Adrenal gland (tissue), 12 donors: ENCODE results near the gene AP1AR. TPM values are rescaled to one million over a fixed set of nuclear protein-coding genes. Genes with fewer than 3 reads are reported as not detected.

Experiments used
- DNase-seq, 7 donors: peaks; one replicate each; pipeline ENCODE4 v3.0.0-alpha.2; 2019 to 2020
- H3K27ac ChIP-seq, 5 donors: fragments of 200-600 bp; sonication (generic) in 4 of 5; 1 replicate in 3 of 5; 2 replicates in 2 of 5; pipeline versions ENCODE4 v1.5.1 to v1.8.0; 2016 to 2020; ENCODE audit warnings: mild to moderate bottlenecking in 1 of 5
- H3K27me3 ChIP-seq: fragments of 200-600 bp; 2 replicates; pipeline ENCODE4 v1.8.0; 2021
- H3K36me3 ChIP-seq, 2 donors: fragments of 200-600 bp; replicated peaks in 1 of 2; 1 replicate in 1 of 2; 2 replicates in 1 of 2; pipeline versions ENCODE4 v1.5.1 to v1.8.0; 2018 to 2022
- H3K4me1 ChIP-seq, 2 donors: fragments of 200-600 bp; replicated peaks in 1 of 2; 1 replicate in 1 of 2; 2 replicates in 1 of 2; pipeline versions ENCODE4 v1.5.1 to v1.8.0; 2018 to 2021
- H3K4me3 ChIP-seq, 4 donors: fragments of 200-600 bp; sonication (generic) in 3 of 4; one replicate each; pipeline ENCODE4 v1.5.1; 2016 to 2018
- H3K9me3 ChIP-seq, 3 donors: fragments of 200-600 bp; sonication (generic) in 1 of 3; replicated peaks in 1 of 3; 1 replicate in 2 of 3; 2 replicates in 1 of 3; pipeline versions ENCODE4 v1.5.1 to v1.8.0; 2016 to 2021
- POLR2A ChIP-seq, 2 donors: fragments of 450-650 bp; IDR thresholded peaks; one replicate each; pipeline ENCODE4 v1.6.1; 2017; ENCODE audit warnings: antibody characterized with exemption in 2 of 2, mild to moderate bottlenecking in 2 of 2, moderate library complexity in 1 of 2
- WGBS, 4 donors: extraction: QIAGEN DNeasy Blood & Tissue Kit in 2 of 4; methylation state at CpG; one replicate each; pipeline versions ENCODE4 v1.1.5 to v1.1.7; 2013 to 2017; 5-methylcytosine and 5-hydroxymethylcytosine counted together
- intact Hi-C, 2 donors: fragments of 100-400 bp; cut with DNase I; formaldehyde crosslinking; loops; one replicate each; pipeline versions ENCODE4 v1.14.1 to v1.15.0; 2022 to 2023
- polyA plus RNA-seq, 3 donors: library from polyadenylated mRNA; stranded (reverse); fragments of 200-250 nt in 2 of 3; fragments of 350-450 nt in 1 of 3; fragmentation: Illumina TruSeq in 1 of 3; extraction: RNeasy Lipid Tissue Mini Kit (QIAGEN cat#74804) in 1 of 3; gene quantifications; one replicate each; pipeline ENCODE4 v1.2.3, GENCODE V29; 2013 to 2014
- total RNA-seq, 9 donors: library from RNA; depleted of rRNA in 4 of 9; stranded (reverse); fragments of >200 nt in 4 of 9; fragments of 120-200 nt in 1 of 9; fragmentation: NEBNext Ultra II Directional in 1 of 9; extraction: Animal tissue kit (Norgen Biotek cat#: 25700) in 1 of 9; gene quantifications; one replicate each; pipeline versions ENCODE4 v1.1.0 to v1.2.4, GENCODE V29; 2013 to 2023
- TF ChIP-seq, protein P1 (sequence below), 6 experiments: fragments of 450-650 bp in 4 of 6; fragments of 200-600 bp in 2 of 6; sonication (generic) in 1 of 6; IDR thresholded peaks; 1 replicate in 5 of 6; 2 replicates in 1 of 6; pipeline versions ENCODE4 v1.5.1 to v1.8.0; 2016 to 2021; ENCODE audit warnings: antibody characterized with exemption in 6 of 6, mild to moderate bottlenecking in 2 of 6, moderate library complexity in 1 of 6
- donor health status: healthy with polysubstance abuse.
- donor health status: Bipolar disorder and iron deficiency.
- donor health status: DM: yes; HTN: yes; CAD: no.
- donor health status: DM: no; HTN: no; CAD: no.
- donor health status: DM: no; HTN: no; CAD: no.
- donor health status: DM: yes; HTN: yes; CAD: no.

AP1AR gene
- total and polyA plus RNA-seq, 12 donors = 7.3 to 30.1 (median 19.6) TPM

DNA sequence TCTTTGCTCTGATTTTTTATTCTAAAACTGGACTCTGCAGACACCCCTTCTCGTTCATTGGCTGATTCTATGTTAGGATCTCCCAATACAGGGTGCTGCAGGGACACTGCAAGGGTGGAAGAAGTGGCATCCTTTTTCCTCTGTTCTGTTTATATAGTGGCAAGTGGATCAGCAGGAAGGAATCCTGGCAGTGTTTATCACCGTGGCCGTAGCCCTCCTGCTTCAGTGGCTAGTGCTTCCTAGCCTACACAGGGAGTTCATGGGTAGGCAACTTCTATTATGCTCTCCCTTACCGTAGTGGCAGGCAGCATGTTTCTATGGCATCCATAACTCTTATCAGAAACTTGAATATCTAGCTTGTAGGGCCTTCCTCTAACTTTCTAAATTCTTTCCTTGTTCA lies 6.4 kb upstream of the AP1AR start:
- intact Hi-C loops = no loop called here
- Histone ChIP-seq H3K27ac (no peak overlapping the region), H3K27me3 (no peaks in the 10 kb centered on the region), H3K4me3 (no peak overlapping the region), H3K9me3 (no peaks in the 10 kb centered on the region), H3K36me3 (no peaks in the 10 kb centered on the region), H3K4me1 (no peaks in the 10 kb centered on the region)
- 63 to 78% (median 71%) methylated on average over 4 of the region's 4 CpGs for WGBS, 4 donors
- no peak for TF ChIP-seq POLR2A (IDR thresholded peaks at IDR 0.05)
- TF ChIP-seq, protein P1, sequence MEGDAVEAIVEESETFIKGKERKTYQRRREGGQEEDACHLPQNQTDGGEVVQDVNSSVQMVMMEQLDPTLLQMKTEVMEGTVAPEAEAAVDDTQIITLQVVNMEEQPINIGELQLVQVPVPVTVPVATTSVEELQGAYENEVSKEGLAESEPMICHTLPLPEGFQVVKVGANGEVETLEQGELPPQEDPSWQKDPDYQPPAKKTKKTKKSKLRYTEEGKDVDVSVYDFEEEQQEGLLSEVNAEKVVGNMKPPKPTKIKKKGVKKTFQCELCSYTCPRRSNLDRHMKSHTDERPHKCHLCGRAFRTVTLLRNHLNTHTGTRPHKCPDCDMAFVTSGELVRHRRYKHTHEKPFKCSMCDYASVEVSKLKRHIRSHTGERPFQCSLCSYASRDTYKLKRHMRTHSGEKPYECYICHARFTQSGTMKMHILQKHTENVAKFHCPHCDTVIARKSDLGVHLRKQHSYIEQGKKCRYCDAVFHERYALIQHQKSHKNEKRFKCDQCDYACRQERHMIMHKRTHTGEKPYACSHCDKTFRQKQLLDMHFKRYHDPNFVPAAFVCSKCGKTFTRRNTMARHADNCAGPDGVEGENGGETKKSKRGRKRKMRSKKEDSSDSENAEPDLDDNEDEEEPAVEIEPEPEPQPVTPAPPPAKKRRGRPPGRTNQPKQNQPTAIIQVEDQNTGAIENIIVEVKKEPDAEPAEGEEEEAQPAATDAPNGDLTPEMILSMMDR (IDR thresholded peaks at IDR 0.05) = no peak
- no peak for DNase-seq

DNA sequence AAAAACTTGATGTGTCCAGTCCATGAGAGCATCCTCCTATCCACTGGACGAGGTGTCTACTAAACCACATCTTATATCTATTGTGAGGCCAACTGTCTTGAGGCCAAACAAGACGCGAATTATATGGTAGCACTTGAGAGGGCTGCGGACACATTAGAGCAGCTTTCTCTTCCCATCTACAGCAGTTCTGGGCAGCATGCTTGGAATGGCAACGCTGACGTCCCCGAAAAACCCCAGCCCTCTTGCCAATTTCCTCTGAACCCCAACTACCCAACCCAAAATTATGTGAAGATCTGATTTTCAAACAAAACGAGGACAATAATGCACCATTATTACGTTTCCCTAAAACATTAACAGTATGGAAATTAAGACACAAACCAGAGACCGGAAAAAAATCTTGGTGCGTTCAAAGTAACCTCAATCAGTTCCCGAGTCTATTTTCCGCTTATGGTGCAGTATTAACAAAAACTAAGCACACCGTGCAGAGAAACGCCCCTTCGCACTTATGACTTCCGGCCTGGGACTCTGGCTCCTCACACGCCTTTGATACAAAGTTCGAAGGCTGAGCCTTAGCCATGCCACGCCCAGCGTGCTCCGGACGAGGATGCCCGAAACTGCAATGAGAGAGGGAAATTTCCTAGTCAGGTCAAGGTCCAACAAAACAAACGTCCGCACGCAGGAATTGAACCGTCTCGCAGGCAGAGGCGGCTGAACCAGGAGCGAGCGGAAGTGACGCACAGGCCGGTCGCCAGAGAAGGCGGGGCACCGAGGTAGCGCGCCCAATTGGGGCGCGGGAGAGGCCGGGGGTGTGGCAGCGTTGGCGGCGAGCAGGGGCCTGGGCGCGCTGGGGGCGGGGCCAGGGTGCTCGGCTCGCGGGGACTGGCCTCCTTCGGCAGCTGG lies 458 bp upstream of the AP1AR start:
- Histone ChIP-seq H3K9me3 (no peaks in the 10 kb centered on the region), H3K27ac (peak overlapping the region; percentile 84 to 97 (median 95)), H3K36me3 (no peaks in the 10 kb centered on the region), H3K4me3 (peak overlapping the region in 3 of 4 donors; percentile 59 to 92 (median 81)), H3K4me1 (peaks cover 3 to 12% of the 10 kb centered on the region in 2 donors), H3K27me3 (no peaks in the 10 kb centered on the region)
- TF ChIP-seq, protein P1 (IDR thresholded peaks at IDR 0.05) = no peak
- TF ChIP-seq POLR2A (IDR thresholded peaks at IDR 0.05) = no peak
- DNase-seq = peak; percentile 97 to 98 (median 98)
- intact Hi-C loops = loop anchor here in 1 of 2 donors (10.0 kb wide), 1 partner anchor 86 kb away; the partner anchor contains the start of gene FAM241A
- 0 to 1% (median 1%) methylated on average over 19 to 52 of the region's 52 CpGs for WGBS, 4 donors

DNA sequence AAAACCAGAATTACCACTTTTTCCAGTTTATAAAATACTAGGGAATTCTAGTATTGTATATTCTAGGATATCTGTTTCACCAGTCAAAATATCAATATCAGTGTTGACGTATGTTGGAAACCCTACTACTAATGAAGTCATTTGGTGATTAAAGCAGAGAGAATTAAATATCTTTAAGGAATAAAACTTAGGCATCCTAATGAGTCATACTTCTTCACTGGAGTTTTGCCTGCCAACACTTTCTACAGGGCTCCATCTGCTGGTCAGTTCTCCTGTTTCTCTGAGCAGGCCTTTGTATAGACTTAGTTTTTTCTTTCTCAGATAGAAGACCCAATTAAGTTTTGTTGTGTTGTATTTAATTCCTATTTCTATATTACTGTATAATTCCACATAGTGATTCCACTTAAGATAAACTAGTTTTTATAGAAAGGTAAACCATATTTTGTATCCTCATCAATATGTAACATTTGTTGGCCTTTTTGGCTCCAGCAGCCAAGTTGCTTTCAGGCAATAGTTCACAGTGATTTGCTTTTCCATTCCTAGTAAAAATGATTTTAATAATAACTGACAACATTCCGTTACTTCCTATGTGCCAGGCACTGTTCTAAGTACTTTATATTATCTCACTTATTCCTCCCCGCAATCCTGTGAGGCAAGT lies 3.5 kb downstream of the AP1AR start:
- TF ChIP-seq POLR2A (IDR thresholded peaks at IDR 0.05) = no peak
- TF ChIP-seq, protein P1 (IDR thresholded peaks at IDR 0.05) = peak; percentile 53 to 80 (median 73)
- H3K27me3 ChIP-seq = no peaks in the 10 kb centered on the region
- H3K27ac ChIP-seq = no peak overlapping the region
- H3K9me3 ChIP-seq = no peaks in the 10 kb centered on the region
- H3K36me3 ChIP-seq = no peaks in the 10 kb centered on the region
- WGBS, 4 donors = 48 to 50% (median 49%) methylated on average over 3 of the region's 3 CpGs
- intact Hi-C loops = loop anchor here in 1 of 2 donors (5.0 to 10.0 kb wide), 2 partner anchors 90 to 138 kb away; partner anchors contain the start of gene FAM241A
- H3K4me3 ChIP-seq = no peak overlapping the region
- DNase-seq = peak; percentile 70 to 90 (median 75)
- H3K4me1 ChIP-seq = peaks cover 3 to 12% of the 10 kb centered on the region in 2 donors

DNA sequence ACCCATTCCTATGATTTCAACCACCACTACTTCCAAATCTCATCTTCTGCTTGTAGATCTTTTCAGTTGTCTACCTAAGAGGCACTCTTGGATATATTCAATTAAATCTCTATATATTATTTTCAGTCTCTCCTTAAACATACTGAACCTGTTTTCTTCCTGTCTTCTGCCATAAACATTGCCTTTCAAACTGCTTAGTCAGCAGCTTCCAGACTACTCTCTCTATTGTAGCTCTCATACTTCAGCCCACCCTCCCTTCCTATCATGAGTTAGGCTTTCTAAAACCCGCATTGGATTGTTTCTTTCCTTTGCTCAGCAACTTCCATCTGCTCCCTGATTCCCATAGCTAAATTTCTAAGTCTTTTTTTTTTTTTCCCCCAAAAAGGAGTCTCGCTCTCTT lies 4.5 kb downstream of the AP1AR start:
- no peak for TF ChIP-seq POLR2A (IDR thresholded peaks at IDR 0.05)
- TF ChIP-seq, protein P1 (IDR thresholded peaks at IDR 0.05) = no peak
- Histone ChIP-seq H3K36me3 (no peaks in the 10 kb centered on the region), H3K4me1 (peaks cover 0 to 12% of the 10 kb centered on the region in 2 donors), H3K27me3 (no peaks in the 10 kb centered on the region), H3K4me3 (no peak overlapping the region), H3K27ac (no peak overlapping the region), H3K9me3 (no peaks in the 10 kb centered on the region)
- intact Hi-C loops = loop anchor here in 1 of 2 donors (5.0 to 10.0 kb wide), 2 partner anchors 91 to 139 kb away; partner anchors contain the start of gene FAM241A
- 89 to 98% (median 95%) methylated on average over 2 of the region's 2 CpGs for WGBS, 4 donors
- no peak for DNase-seq
